Mesothelial cell of epicardium (in vitro differentiated cells): Measurements from ENCODE around the gene SCAMP2. TPM values are rescaled to one million over a fixed set of nuclear protein-coding genes. Genes with fewer than 3 reads are reported as not detected.
A peak's percentile ranks its signal among the peaks of the same experiment; 100 is the strongest.
"Not testable (repeated sequence)": the region's sequence is repeated elsewhere in the genome, so short reads cannot be mapped to it uniquely, and the experiment has no call there.

ENCODE experiments used
- DNase-seq, 2 experiments: peaks; one replicate each; pipeline ENCODE4 v3.0.0; 2021; ENCODE audit warnings: low spot score in 2 of 2; ENCODE audit not compliant: unreplicated experiment in 2 of 2
- H3K27ac Mint-ChIP-seq: 2 replicates; pipeline ENCODE4 v1.8.0; 2021; ENCODE audit warnings: mixed read lengths
- H3K27me3 Mint-ChIP-seq: 2 replicates; pipeline ENCODE4 v1.8.0; 2021; ENCODE audit warnings: low read depth, mixed read lengths
- H3K36me3 Mint-ChIP-seq: 2 replicates; pipeline ENCODE4 v1.8.0; 2021; ENCODE audit warnings: mixed read lengths
- H3K4me1 Mint-ChIP-seq: 2 replicates; pipeline ENCODE4 v1.8.0; 2021; ENCODE audit warnings: mixed read lengths
- H3K4me3 Mint-ChIP-seq: 2 replicates; pipeline ENCODE4 v1.8.0; 2021; ENCODE audit warnings: mild to moderate bottlenecking, moderate library complexity, mixed read lengths
- H3K9me3 Mint-ChIP-seq: 2 replicates; pipeline ENCODE4 v1.8.0; 2021; ENCODE audit warnings: mixed read lengths
- CTCF ChIP-seq: fragments of 200-600 bp; sonication (generic); IDR thresholded peaks from one replicate; pipeline ENCODE4 v1.5.0; 2021; ENCODE audit warnings: antibody characterized with exemption; ENCODE audit not compliant: unreplicated experiment
- total RNA-seq: library from RNA; stranded (reverse); gene quantifications from 3 replicates; pipeline ENCODE4 v1.2.1, GENCODE V29; 2021

SCAMP2 gene
- total RNA-seq, 1 donor from 2014 or later: 45.6 TPM

- Mint-ChIP-seq H3K4me3 (no peak overlapping the region), H3K9me3 (no peaks in the 10 kb centered on the region), H3K27me3 (no peaks in the 10 kb centered on the region), H3K36me3 (peaks cover 14% of the 10 kb centered on the region), H3K4me1 (peaks cover 18% of the 10 kb centered on the region), H3K27ac (no peak overlapping the region)
- no peak for TF ChIP-seq CTCF
- DNase-seq: no peak
Observed at GRCh38 chr15:74902295-74903075, 29.3 kb upstream of the SCAMP2 start.

GRCh38 chr15:74901612-74902063 is 28.5 kb upstream of the SCAMP2 start:
- H3K27me3 Mint-ChIP-seq: no peaks in the 10 kb centered on the region
- no peak overlapping the region for H3K4me3 Mint-ChIP-seq
- H3K9me3 Mint-ChIP-seq: no peaks in the 10 kb centered on the region
- TF ChIP-seq CTCF: peak; percentile 92
- H3K4me1 Mint-ChIP-seq: peaks cover 14% of the 10 kb centered on the region
- H3K36me3 Mint-ChIP-seq: peaks cover 14% of the 10 kb centered on the region
- peak in 1 of 2 experiments; percentile 71 for DNase-seq
- peak overlapping the region; percentile 34 for H3K27ac Mint-ChIP-seq

- H3K4me1 Mint-ChIP-seq: no peaks in the 10 kb centered on the region
- DNase-seq: no peak
- H3K9me3 Mint-ChIP-seq: no peaks in the 10 kb centered on the region
- TF ChIP-seq CTCF: no peak
- H3K36me3 Mint-ChIP-seq: peaks cover 26% of the 10 kb centered on the region
- no peak overlapping the region for H3K27ac Mint-ChIP-seq
- H3K4me3 Mint-ChIP-seq: no peak overlapping the region
- H3K27me3 Mint-ChIP-seq: no peaks in the 10 kb centered on the region
Observed at GRCh38 chr15:74897300-74897701, 24.1 kb upstream of the SCAMP2 start.

GRCh38 chr15:74896316-74896715 is 23.2 kb upstream of the SCAMP2 start:
- peaks cover 28% of the 10 kb centered on the region for H3K36me3 Mint-ChIP-seq
- H3K4me1 Mint-ChIP-seq: no peaks in the 10 kb centered on the region
- no peaks in the 10 kb centered on the region for H3K27me3 Mint-ChIP-seq
- H3K9me3 Mint-ChIP-seq: no peaks in the 10 kb centered on the region
- TF ChIP-seq CTCF: no peak
- no peak overlapping the region for H3K4me3 Mint-ChIP-seq
- no peak overlapping the region for H3K27ac Mint-ChIP-seq
- DNase-seq: no peak

GRCh38 chr15:74895830-74896229 is 22.7 kb upstream of the SCAMP2 start:
- DNase-seq: no peak
- Mint-ChIP-seq H3K36me3 (peaks cover 26% of the 10 kb centered on the region), H3K4me3 (no peak overlapping the region), H3K27ac (no peak overlapping the region), H3K27me3 (no peaks in the 10 kb centered on the region), H3K9me3 (no peaks in the 10 kb centered on the region), H3K4me1 (peaks cover 2% of the 10 kb centered on the region)
- TF ChIP-seq CTCF: no peak

GRCh38 chr15:74894383-74894782 is 21.2 kb upstream of the SCAMP2 start:
- not testable (repeated sequence) for H3K4me3 Mint-ChIP-seq, H3K9me3 Mint-ChIP-seq, H3K27ac Mint-ChIP-seq, H3K4me1 Mint-ChIP-seq, H3K27me3 Mint-ChIP-seq, DNase-seq
- H3K36me3 Mint-ChIP-seq: peaks cover 20% of the 10 kb centered on the region
